Left lung (tissue), 10 donors: Measurements from ENCODE around the gene PBX1. TPM values are rescaled to one million over a fixed set of nuclear protein-coding genes. Genes with fewer than 3 reads are reported as not detected.

Experiments
- ATAC-seq: fragments of 200-7000 bp; cut with Tn5 transposase; one replicate; pipeline ENCODE4 v1.9.1; 2020; ENCODE audit warnings: moderate library complexity
- DNase-seq, 4 donors: peaks; one replicate each; pipeline ENCODE4 v3.0.0-alpha.2; 2013 to 2020
- H3K27ac ChIP-seq, 2 donors: fragments of 200-600 bp; sonication (generic) in 1 of 2; one replicate each; pipeline versions ENCODE4 v1.5.0 to v1.8.0; 2020 to 2021
- H3K27me3 ChIP-seq, 2 donors: fragments of 200-600 bp; sonication (generic) in 1 of 2; one replicate each; pipeline versions ENCODE4 v1.5.0 to v1.8.0; 2020 to 2021
- H3K36me3 ChIP-seq, 2 donors: fragments of 200-600 bp; sonication (generic) in 1 of 2; one replicate each; pipeline versions ENCODE4 v1.5.0 to v1.8.0; 2020 to 2021
- H3K4me1 ChIP-seq, 2 donors: fragments of 200-600 bp; one replicate each; pipeline ENCODE4 v1.8.0; 2021
- H3K4me3 ChIP-seq, 2 donors: fragments of 200-600 bp; sonication (generic) in 1 of 2; one replicate each; pipeline versions ENCODE4 v1.5.0 to v1.8.0; 2020 to 2021; ENCODE audit warnings: mild to moderate bottlenecking in 1 of 2
- H3K9me3 ChIP-seq, 2 donors: fragments of 200-600 bp; sonication (generic) in 1 of 2; one replicate each; pipeline versions ENCODE4 v1.5.0 to v1.8.0; 2020 to 2021
- CTCF ChIP-seq, 2 donors: fragments of 200-600 bp; sonication (generic) in 1 of 2; IDR thresholded peaks; one replicate each; pipeline versions ENCODE4 v1.5.0 to v1.8.0; 2021; ENCODE audit warnings: antibody characterized with exemption in 2 of 2
- intact Hi-C, 2 donors: fragments of 100-400 bp; cut with DNase I; formaldehyde crosslinking; loops; one replicate each; pipeline versions ENCODE4 v1.11.2 to v1.14.2; 2022
- polyA plus RNA-seq, 6 donors: library from polyadenylated mRNA; unstranded; fragments of 120-200 nt; gene quantifications; one replicate each; pipeline ENCODE4 v1.2.1, GENCODE V29; 2013; ENCODE audit not compliant: insufficient read length in 6 of 6
- total RNA-seq, 2 donors: library from RNA; stranded (reverse); fragmentation: NEBNext Ultra II Directional; extraction: Animal tissue kit (Norgen Biotek cat#: 25700); gene quantifications; one replicate each; pipeline ENCODE4 v1.2.1, GENCODE V29; 2021
- donor health status: DM: no; HTN: yes; CAD: no.
- donor health status: DM: no; HTN: no; CAD: no.

Gene PBX1
- total and polyA plus RNA-seq, 8 donors: 44.5 to 133 (median 127) TPM

- Histone ChIP-seq H3K27me3 (no peaks in the 10 kb centered on the region), H3K36me3 (no peaks in the 10 kb centered on the region), H3K9me3 (no peaks in the 10 kb centered on the region), H3K27ac (no peak overlapping the region), H3K4me3 (no peak overlapping the region), H3K4me1 (no peaks in the 10 kb centered on the region)
- no peak for DNase-seq
- no peak for TF ChIP-seq CTCF (IDR thresholded peaks at IDR 0.05)
- intact Hi-C loops: no loop called here
- ATAC-seq: peak; percentile 16
These were observed 116.4 kb downstream of the PBX1 start for GRCh38 chr1:164675342-164675904.

- no peak for ATAC-seq
- H3K4me3 ChIP-seq: no peak overlapping the region
- intact Hi-C loops: no loop called here
- no peak for DNase-seq
- H3K9me3 ChIP-seq: no peaks in the 10 kb centered on the region
- no peak for TF ChIP-seq CTCF (IDR thresholded peaks at IDR 0.05)
- no peaks in the 10 kb centered on the region for H3K4me1 ChIP-seq
- H3K27me3 ChIP-seq: no peaks in the 10 kb centered on the region
- no peaks in the 10 kb centered on the region for H3K36me3 ChIP-seq
- no peak overlapping the region for H3K27ac ChIP-seq
These were observed 119.2 kb downstream of the PBX1 start for GRCh38 chr1:164678136-164678700.

GRCh38 chr1:164682570-164682969 lies 123.6 kb downstream of the PBX1 start:
- Histone ChIP-seq H3K27ac (no peak overlapping the region), H3K36me3 (no peaks in the 10 kb centered on the region), H3K9me3 (no peaks in the 10 kb centered on the region), H3K27me3 (no peaks in the 10 kb centered on the region), H3K4me1 (peaks cover 0 to 5% of the 10 kb centered on the region in 2 donors), H3K4me3 (no peak overlapping the region)
- TF ChIP-seq CTCF (IDR thresholded peaks at IDR 0.05): no peak
- intact Hi-C loops: no loop called here
- ATAC-seq (no peak), DNase-seq (no peak)

- ATAC-seq (peak; percentile 41), DNase-seq (no peak)
- intact Hi-C loops: no loop called here
- Histone ChIP-seq H3K4me3 (no peak overlapping the region), H3K36me3 (no peaks in the 10 kb centered on the region), H3K4me1 (peaks cover 0 to 5% of the 10 kb centered on the region in 2 donors), H3K27me3 (no peaks in the 10 kb centered on the region), H3K9me3 (no peaks in the 10 kb centered on the region), H3K27ac (no peak overlapping the region)
- no peak for TF ChIP-seq CTCF (IDR thresholded peaks at IDR 0.05)
These were observed 124.3 kb downstream of the PBX1 start for GRCh38 chr1:164683235-164683634.

GRCh38 chr1:164685266-164686035 lies 126.5 kb downstream of the PBX1 start:
- Histone ChIP-seq H3K36me3 (no peaks in the 10 kb centered on the region), H3K9me3 (no peaks in the 10 kb centered on the region), H3K27me3 (no peaks in the 10 kb centered on the region), H3K4me3 (no peak overlapping the region), H3K4me1 (peaks cover 0 to 5% of the 10 kb centered on the region in 2 donors), H3K27ac (no peak overlapping the region)
- DNase-seq (no peak), ATAC-seq (no peak)
- no peak for TF ChIP-seq CTCF (IDR thresholded peaks at IDR 0.05)
- intact Hi-C loops: no loop called here
